Cardiac muscle cell (in vitro differentiated cells and primary cell): ENCODE measurements around the gene TP73. TPM values are rescaled to one million over a fixed set of nuclear protein-coding genes. Genes with fewer than 3 reads are reported as not detected.

ENCODE experiments used
- DNase-seq, 2 donors: peaks; one replicate each; pipeline versions ENCODE4 v3.0.0 to v3.0.0-alpha.2; 2010 to 2017; ENCODE audit warnings: low read depth in 1 of 2, low spot score in 1 of 2
- H3K27ac ChIP-seq: fragments of 200-600 bp; sonication (generic); 2 replicates; pipeline ENCODE4 v1.5.1; 2016
- H3K27me3 ChIP-seq: fragments of 200-600 bp; sonication (generic); 2 replicates; pipeline ENCODE4 v1.6.0; 2016; ENCODE audit warnings: control low read depth
- H3K36me3 ChIP-seq: fragments of 200-600 bp; sonication (generic); 2 replicates; pipeline ENCODE4 v1.5.1; 2016; ENCODE audit warnings: control low read depth
- H3K4me1 ChIP-seq: fragments of 200-600 bp; sonication (generic); 2 replicates; pipeline ENCODE4 v1.8.1; 2017; ENCODE audit warnings: low read depth, mild to moderate bottlenecking, mixed run types
- H3K4me3 ChIP-seq: fragments of 200-600 bp; sonication (generic); 2 replicates; pipeline ENCODE4 v1.5.1; 2016; ENCODE audit warnings: mild to moderate bottlenecking
- H3K9me3 ChIP-seq: fragments of 200-600 bp; sonication (generic); 2 replicates; pipeline ENCODE4 v1.5.1; 2017; ENCODE audit warnings: low read depth, mild to moderate bottlenecking, control low read depth
- polyA plus RNA-seq: library from polyadenylated mRNA; unstranded; fragments of >200 nt; fragmentation: Nextera tagmentation; extraction: Ambion mirVana; gene quantifications from 2 replicates; pipeline ENCODE4 v1.2.1, GENCODE V29; 2016
- total RNA-seq: library from RNA; depleted of rRNA; stranded (reverse); fragments of >200 nt; gene quantifications from 2 replicates; pipeline ENCODE4 v1.2.3, GENCODE V29; 2016
- TF ChIP-seq, protein P1 (sequence below): IDR thresholded peaks from 2 replicates; pipeline ENCODE4 v1.5.1; 2012; ENCODE audit warnings: low read depth, mild to moderate bottlenecking, low read length

TP73 gene
- total and polyA plus RNA-seq, 2 experiments from 2014 or later = 0.87 TPM; not detected in 1

DNA sequence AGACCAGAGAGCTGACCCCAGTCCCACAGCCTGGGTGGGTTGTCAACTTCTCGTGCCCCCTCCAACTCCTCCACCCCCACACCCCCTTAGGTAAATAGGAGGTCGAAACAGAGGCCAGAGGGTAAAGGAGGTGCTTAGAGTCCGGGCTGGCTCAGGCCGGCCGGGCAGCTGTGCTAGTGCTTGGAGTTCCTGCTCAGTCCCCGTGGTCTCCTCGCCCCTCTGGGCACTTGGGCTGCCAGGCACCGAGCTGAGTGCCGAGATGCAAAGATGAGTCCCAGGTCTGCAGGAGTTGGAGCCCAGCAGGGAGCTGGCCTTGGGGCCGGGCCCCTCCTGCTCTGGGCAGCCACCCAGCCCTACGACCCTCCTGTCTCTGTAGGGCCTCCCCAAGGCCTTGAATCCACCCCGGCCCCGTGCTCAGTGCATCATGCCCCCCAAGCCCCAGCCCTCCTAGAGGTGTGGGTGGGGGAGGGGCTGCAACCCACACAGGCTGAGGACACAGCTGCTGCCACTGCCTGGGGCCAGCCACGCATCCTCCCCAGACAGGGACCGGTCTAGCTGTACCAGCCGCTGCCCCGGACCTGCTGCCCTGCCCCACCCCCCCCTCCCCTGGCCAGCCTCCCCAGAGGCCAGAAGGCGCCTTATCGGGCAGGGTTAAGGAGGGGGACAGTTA is 122.1 kb downstream of the TP73 start:
- no peak for DNase-seq
- H3K4me1 ChIP-seq = peaks cover 41% of the 10 kb centered on the region
- peak overlapping the region; percentile 27 for H3K27ac ChIP-seq

DNA sequence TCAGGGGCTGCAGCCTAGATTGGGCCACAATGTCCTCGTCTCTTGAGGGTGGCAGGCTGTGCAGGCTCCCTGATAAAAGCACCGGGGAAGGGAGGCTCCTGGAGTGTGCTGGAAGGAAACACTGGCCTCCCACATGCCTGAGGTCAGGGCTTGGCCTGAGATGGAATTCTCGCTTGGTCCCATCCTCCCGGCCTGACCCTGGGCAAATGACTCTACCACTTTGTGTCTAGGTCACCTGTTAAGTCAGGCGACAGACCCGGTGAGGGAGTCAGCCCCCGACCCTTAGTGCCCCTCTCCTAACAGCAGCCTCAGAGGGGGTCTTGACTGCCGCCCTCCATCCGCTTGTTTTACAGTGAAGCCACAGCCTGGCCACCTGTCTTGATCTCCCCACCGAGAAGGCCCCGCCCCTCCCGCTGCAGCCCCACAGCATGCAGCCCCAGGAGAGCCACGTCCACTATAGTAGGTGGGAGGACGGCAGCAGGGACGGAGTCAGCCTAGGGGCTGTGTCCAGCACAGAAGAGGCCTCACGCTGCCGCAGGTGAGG is 122.7 kb downstream of the TP73 start:
- Histone ChIP-seq H3K4me3 (no peak overlapping the region), H3K27ac (peak overlapping the region; percentile 27), H3K27me3 (no peaks in the 10 kb centered on the region), H3K4me1 (peaks cover 41% of the 10 kb centered on the region), H3K9me3 (no peaks in the 10 kb centered on the region), H3K36me3 (peaks cover 7% of the 10 kb centered on the region)
- DNase-seq = peak in 1 of 2 donors; percentile 51
- TF ChIP-seq, protein P1, sequence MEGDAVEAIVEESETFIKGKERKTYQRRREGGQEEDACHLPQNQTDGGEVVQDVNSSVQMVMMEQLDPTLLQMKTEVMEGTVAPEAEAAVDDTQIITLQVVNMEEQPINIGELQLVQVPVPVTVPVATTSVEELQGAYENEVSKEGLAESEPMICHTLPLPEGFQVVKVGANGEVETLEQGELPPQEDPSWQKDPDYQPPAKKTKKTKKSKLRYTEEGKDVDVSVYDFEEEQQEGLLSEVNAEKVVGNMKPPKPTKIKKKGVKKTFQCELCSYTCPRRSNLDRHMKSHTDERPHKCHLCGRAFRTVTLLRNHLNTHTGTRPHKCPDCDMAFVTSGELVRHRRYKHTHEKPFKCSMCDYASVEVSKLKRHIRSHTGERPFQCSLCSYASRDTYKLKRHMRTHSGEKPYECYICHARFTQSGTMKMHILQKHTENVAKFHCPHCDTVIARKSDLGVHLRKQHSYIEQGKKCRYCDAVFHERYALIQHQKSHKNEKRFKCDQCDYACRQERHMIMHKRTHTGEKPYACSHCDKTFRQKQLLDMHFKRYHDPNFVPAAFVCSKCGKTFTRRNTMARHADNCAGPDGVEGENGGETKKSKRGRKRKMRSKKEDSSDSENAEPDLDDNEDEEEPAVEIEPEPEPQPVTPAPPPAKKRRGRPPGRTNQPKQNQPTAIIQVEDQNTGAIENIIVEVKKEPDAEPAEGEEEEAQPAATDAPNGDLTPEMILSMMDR = no peak

More for the DNA sequence above, 122.1 kb downstream of the TP73 start:
- TF ChIP-seq, protein P1 = no peak
- H3K4me3 ChIP-seq = no peak overlapping the region
- no peaks in the 10 kb centered on the region for H3K9me3 ChIP-seq
- peaks cover under 1% of the 10 kb centered on the region for H3K36me3 ChIP-seq
- H3K27me3 ChIP-seq = no peaks in the 10 kb centered on the region

DNA sequence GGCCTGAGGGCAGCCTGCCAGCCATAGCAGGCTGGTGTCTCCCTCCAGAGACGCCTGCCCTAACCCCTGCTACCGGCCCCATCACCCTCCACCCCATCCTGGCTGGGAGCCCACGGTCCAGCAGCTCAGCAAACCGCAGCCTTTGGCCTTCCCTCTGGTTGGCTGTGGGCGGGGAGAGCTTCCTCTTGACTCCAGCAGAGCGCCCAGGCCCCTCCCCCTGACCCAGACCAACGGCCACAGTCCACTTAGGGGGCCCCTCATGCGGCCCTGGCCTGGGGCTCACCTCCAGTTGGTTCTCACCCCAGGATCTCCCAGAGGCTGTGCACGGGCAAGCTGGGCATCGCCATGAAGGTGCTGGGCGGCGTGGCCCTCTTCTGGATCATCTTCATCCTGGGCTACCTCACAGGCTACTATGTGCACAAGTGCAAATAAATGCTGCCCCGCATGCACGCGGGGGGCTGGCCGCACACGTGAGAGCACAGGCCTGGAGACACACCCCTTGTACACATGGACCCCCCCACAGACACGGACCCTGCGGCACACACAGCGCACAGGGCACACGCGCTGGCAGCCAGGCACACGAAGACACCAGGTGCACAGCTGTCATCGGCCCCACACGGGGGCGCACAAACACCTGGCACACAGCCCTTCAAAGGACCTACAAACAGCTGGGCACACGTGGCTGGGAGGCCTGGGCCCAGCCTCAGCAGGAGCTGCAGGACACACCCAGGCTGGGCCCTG is 123.3 kb downstream of the TP73 start:
- peak overlapping the region; percentile 27 for H3K27ac ChIP-seq
- H3K9me3 ChIP-seq = no peaks in the 10 kb centered on the region
- TF ChIP-seq, protein P1 = peak; percentile 31
- H3K4me1 ChIP-seq = peaks cover 41% of the 10 kb centered on the region
- H3K4me3 ChIP-seq = no peak overlapping the region
- peak; percentile 78 to 84 for DNase-seq
- peaks cover 12% of the 10 kb centered on the region for H3K36me3 ChIP-seq
- H3K27me3 ChIP-seq = no peaks in the 10 kb centered on the region

DNA sequence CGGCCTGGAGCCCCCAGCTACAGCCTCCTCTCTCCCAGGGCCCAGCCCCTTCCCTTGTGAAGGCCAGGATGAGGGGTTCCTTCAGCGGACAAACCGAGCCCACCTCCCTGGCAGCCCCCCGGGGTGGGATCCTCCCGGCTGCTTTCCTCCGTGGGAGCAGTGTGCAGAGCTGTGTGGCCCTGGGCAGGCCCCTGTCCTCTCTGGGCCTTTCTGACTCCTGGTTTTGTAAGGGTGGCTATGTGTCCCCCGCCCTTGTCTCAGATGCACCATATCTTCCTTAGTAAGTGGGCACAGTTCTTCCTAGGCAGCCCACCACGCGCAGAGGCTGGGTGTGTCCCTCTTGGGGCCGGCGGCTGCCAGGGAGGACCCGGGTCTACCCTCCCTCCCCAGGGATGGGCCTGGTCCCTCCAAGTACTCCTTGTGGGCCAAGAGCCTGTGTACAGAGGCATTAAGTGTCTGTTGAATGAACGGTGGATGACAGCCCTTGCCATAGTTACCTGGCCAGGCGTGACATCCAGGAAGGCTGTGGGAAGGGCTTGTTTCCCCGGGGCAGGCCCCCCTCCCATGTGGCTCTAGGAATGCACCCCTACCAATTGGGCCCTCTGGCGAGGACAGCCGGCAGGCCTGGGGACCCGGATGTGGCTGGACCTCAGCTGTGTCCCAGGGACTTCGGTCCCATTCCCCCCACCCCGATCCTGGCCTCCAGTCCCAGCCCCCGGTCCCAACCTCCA is 124.1 kb downstream of the TP73 start:
- DNase-seq = no peak
- Histone ChIP-seq H3K27me3 (no peaks in the 10 kb centered on the region), H3K9me3 (no peaks in the 10 kb centered on the region), H3K27ac (peak overlapping the region; percentile 27), H3K36me3 (peaks cover 16% of the 10 kb centered on the region), H3K4me3 (no peak overlapping the region), H3K4me1 (peaks cover 34% of the 10 kb centered on the region)
- TF ChIP-seq, protein P1 = no peak

DNA sequence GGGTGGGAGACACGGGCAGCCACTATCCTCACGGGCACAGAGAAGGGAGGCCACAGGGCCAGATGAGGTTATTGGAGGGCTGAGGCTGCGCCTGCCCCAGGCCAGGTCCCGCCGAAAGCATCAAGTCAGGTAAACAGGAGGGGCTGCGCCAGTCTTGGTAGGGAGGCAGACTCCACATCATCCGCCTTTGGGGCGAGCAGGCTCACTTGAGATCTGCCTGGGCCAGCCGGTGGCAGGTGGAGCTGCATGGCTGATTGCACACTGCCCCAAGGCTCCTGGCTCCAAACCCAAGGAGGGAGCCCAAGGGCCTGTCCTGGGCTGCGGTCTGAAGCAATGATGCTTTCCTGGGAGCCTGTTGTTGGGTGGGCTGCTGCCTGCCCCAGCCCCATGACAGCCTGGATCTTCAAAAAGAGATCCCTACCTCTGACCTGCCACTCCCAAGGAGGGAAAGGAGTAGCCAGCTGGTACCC is 124.8 kb downstream of the TP73 start:
- H3K9me3 ChIP-seq = no peaks in the 10 kb centered on the region
- H3K36me3 ChIP-seq = peaks cover 23% of the 10 kb centered on the region
- H3K27ac ChIP-seq = no peak overlapping the region
- H3K4me3 ChIP-seq = no peak overlapping the region
- TF ChIP-seq, protein P1 = no peak
- peaks cover 30% of the 10 kb centered on the region for H3K4me1 ChIP-seq
- DNase-seq = no peak
- no peaks in the 10 kb centered on the region for H3K27me3 ChIP-seq
